ENCODE measurements around the gene MFSD6.

MFSD6 gene

GRCh38 chr2:190378880-190379237 lies 29.3 kb upstream of the MFSD6 start:
- peaks cover 2% of the 10 kb centered on the region for H3K4me1 ChIP-seq (ENCODE audit: insufficient read depth, low read length)
- H3K36me3 ChIP-seq (ENCODE audit: insufficient read depth, low read length) = no peaks in the 10 kb centered on the region
- no peaks in the 10 kb centered on the region for H3K9me3 ChIP-seq (ENCODE audit: low read length)
- H3K27me3 ChIP-seq (ENCODE audit: insufficient read depth, low read length) = no peaks in the 10 kb centered on the region
- no peak overlapping the region for H3K4me3 ChIP-seq (ENCODE audit: low read length)
- H2AFZ ChIP-seq (ENCODE audit: low read depth, low read length) = peak overlapping the region; percentile 12

- Histone ChIP-seq H2AFZ (ENCODE audit: low read depth, low read length) (peak overlapping the region; percentile 12), H3K9me3 (ENCODE audit: low read length) (no peaks in the 10 kb centered on the region), H3K4me3 (ENCODE audit: low read length) (no peak overlapping the region), H3K4me1 (ENCODE audit: insufficient read depth, low read length) (peaks cover 2% of the 10 kb centered on the region), H3K36me3 (ENCODE audit: insufficient read depth, low read length) (no peaks in the 10 kb centered on the region), H3K27me3 (ENCODE audit: insufficient read depth, low read length) (no peaks in the 10 kb centered on the region)
Measured at GRCh38 chr2:190379249-190379964, 28.7 kb upstream of the MFSD6 start.

GRCh38 chr2:190380962-190381412 lies 27.2 kb upstream of the MFSD6 start:
- peaks cover 2% of the 10 kb centered on the region for H3K4me1 ChIP-seq (ENCODE audit: insufficient read depth, low read length)
- H3K36me3 ChIP-seq (ENCODE audit: insufficient read depth, low read length) = no peaks in the 10 kb centered on the region

GRCh38 chr2:190382851-190383250 lies 25.3 kb upstream of the MFSD6 start:
- H2AFZ ChIP-seq (ENCODE audit: low read depth, low read length) = no peak overlapping the region
- H3K9me3 ChIP-seq (ENCODE audit: low read length) = no peaks in the 10 kb centered on the region
- peaks cover 2% of the 10 kb centered on the region for H3K4me1 ChIP-seq (ENCODE audit: insufficient read depth, low read length)

More at GRCh38 chr2:190380962-190381412, 27.2 kb upstream of the MFSD6 start:
- Histone ChIP-seq H3K9me3 (ENCODE audit: low read length) (no peaks in the 10 kb centered on the region), H2AFZ (ENCODE audit: low read depth, low read length) (no peak overlapping the region), H3K27me3 (ENCODE audit: insufficient read depth, low read length) (no peaks in the 10 kb centered on the region), H3K4me3 (ENCODE audit: low read length) (no peak overlapping the region)

GRCh38 chr2:190387422-190387821 lies 20.7 kb upstream of the MFSD6 start:
- no peaks in the 10 kb centered on the region for H3K4me1 ChIP-seq (ENCODE audit: insufficient read depth, low read length)
- H2AFZ ChIP-seq (ENCODE audit: low read depth, low read length) = no peak overlapping the region
- H3K4me3 ChIP-seq (ENCODE audit: low read length) = no peak overlapping the region
- no peaks in the 10 kb centered on the region for H3K9me3 ChIP-seq (ENCODE audit: low read length)
- no peaks in the 10 kb centered on the region for H3K36me3 ChIP-seq (ENCODE audit: insufficient read depth, low read length)
- H3K27me3 ChIP-seq (ENCODE audit: insufficient read depth, low read length) = no peaks in the 10 kb centered on the region

More at GRCh38 chr2:190382851-190383250, 25.3 kb upstream of the MFSD6 start:
- no peak overlapping the region for H3K4me3 ChIP-seq (ENCODE audit: low read length)
- H3K36me3 ChIP-seq (ENCODE audit: insufficient read depth, low read length) = no peaks in the 10 kb centered on the region
- H3K27me3 ChIP-seq (ENCODE audit: insufficient read depth, low read length) = no peaks in the 10 kb centered on the region

GRCh38 chr2:190396271-190396670 lies 11.9 kb upstream of the MFSD6 start:
- H3K27me3 ChIP-seq (ENCODE audit: insufficient read depth, low read length) = no peaks in the 10 kb centered on the region

GRCh38 chr2:190402986-190403603 lies 5.1 kb upstream of the MFSD6 start:
- Histone ChIP-seq H3K9me3 (ENCODE audit: low read length) (peaks cover 2% of the 10 kb centered on the region), H2AFZ (ENCODE audit: low read depth, low read length) (no peak overlapping the region), H3K36me3 (ENCODE audit: insufficient read depth, low read length) (no peaks in the 10 kb centered on the region), H3K4me1 (ENCODE audit: insufficient read depth, low read length) (peaks cover 8% of the 10 kb centered on the region), H3K4me3 (ENCODE audit: low read length) (no peak overlapping the region), H3K27me3 (ENCODE audit: insufficient read depth, low read length) (peaks cover 15% of the 10 kb centered on the region)

More at GRCh38 chr2:190396271-190396670, 11.9 kb upstream of the MFSD6 start:
- no peaks in the 10 kb centered on the region for H3K4me1 ChIP-seq (ENCODE audit: insufficient read depth, low read length)
- H3K9me3 ChIP-seq (ENCODE audit: low read length) = no peaks in the 10 kb centered on the region
- H3K36me3 ChIP-seq (ENCODE audit: insufficient read depth, low read length) = no peaks in the 10 kb centered on the region
- H2AFZ ChIP-seq (ENCODE audit: low read depth, low read length) = no peak overlapping the region
- H3K4me3 ChIP-seq (ENCODE audit: low read length) = no peak overlapping the region

GRCh38 chr2:190404487-190404886 lies 3.7 kb upstream of the MFSD6 start:
- peaks cover 23% of the 10 kb centered on the region for H3K27me3 ChIP-seq (ENCODE audit: insufficient read depth, low read length)
- H3K36me3 ChIP-seq (ENCODE audit: insufficient read depth, low read length) = no peaks in the 10 kb centered on the region
- peaks cover 2% of the 10 kb centered on the region for H3K9me3 ChIP-seq (ENCODE audit: low read length)
- no peak overlapping the region for H2AFZ ChIP-seq (ENCODE audit: low read depth, low read length)
- peaks cover 12% of the 10 kb centered on the region for H3K4me1 ChIP-seq (ENCODE audit: insufficient read depth, low read length)
- H3K4me3 ChIP-seq (ENCODE audit: low read length) = no peak overlapping the region

- Histone ChIP-seq H2AFZ (ENCODE audit: low read depth, low read length) (no peak overlapping the region), H3K4me1 (ENCODE audit: insufficient read depth, low read length) (peaks cover 12% of the 10 kb centered on the region), H3K4me3 (ENCODE audit: low read length) (no peak overlapping the region), H3K9me3 (ENCODE audit: low read length) (peaks cover 2% of the 10 kb centered on the region), H3K27me3 (ENCODE audit: insufficient read depth, low read length) (peaks cover 29% of the 10 kb centered on the region), H3K36me3 (ENCODE audit: insufficient read depth, low read length) (no peaks in the 10 kb centered on the region)
Measured at GRCh38 chr2:190405070-190405469, 3.1 kb upstream of the MFSD6 start.

GRCh38 chr2:190405995-190406394 lies 2.2 kb upstream of the MFSD6 start:
- no peaks in the 10 kb centered on the region for H3K36me3 ChIP-seq (ENCODE audit: insufficient read depth, low read length)
- peaks cover 31% of the 10 kb centered on the region for H3K27me3 ChIP-seq (ENCODE audit: insufficient read depth, low read length)
- H2AFZ ChIP-seq (ENCODE audit: low read depth, low read length) = no peak overlapping the region
- H3K4me3 ChIP-seq (ENCODE audit: low read length) = no peak overlapping the region
- H3K9me3 ChIP-seq (ENCODE audit: low read length) = peaks cover 2% of the 10 kb centered on the region
- H3K4me1 ChIP-seq (ENCODE audit: insufficient read depth, low read length) = peaks cover 12% of the 10 kb centered on the region

- no peak overlapping the region for H3K4me3 ChIP-seq (ENCODE audit: low read length)
- peaks cover 2% of the 10 kb centered on the region for H3K9me3 ChIP-seq (ENCODE audit: low read length)
- H2AFZ ChIP-seq (ENCODE audit: low read depth, low read length) = no peak overlapping the region
- H3K4me1 ChIP-seq (ENCODE audit: insufficient read depth, low read length) = peaks cover 12% of the 10 kb centered on the region
- H3K36me3 ChIP-seq (ENCODE audit: insufficient read depth, low read length) = no peaks in the 10 kb centered on the region
- H3K27me3 ChIP-seq (ENCODE audit: insufficient read depth, low read length) = peaks cover 34% of the 10 kb centered on the region
Measured at GRCh38 chr2:190406805-190407204, 1.4 kb upstream of the MFSD6 start.

GRCh38 chr2:190407246-190407661 lies 901 bp upstream of the MFSD6 start:
- H3K36me3 ChIP-seq (ENCODE audit: insufficient read depth, low read length) = no peaks in the 10 kb centered on the region
- H3K27me3 ChIP-seq (ENCODE audit: insufficient read depth, low read length) = peaks cover 37% of the 10 kb centered on the region
- peaks cover 2% of the 10 kb centered on the region for H3K9me3 ChIP-seq (ENCODE audit: low read length)
- H3K4me3 ChIP-seq (ENCODE audit: low read length) = peak overlapping the region; percentile 54
- peak overlapping the region; percentile 97 for H2AFZ ChIP-seq (ENCODE audit: low read depth, low read length)
- H3K4me1 ChIP-seq (ENCODE audit: insufficient read depth, low read length) = peaks cover 12% of the 10 kb centered on the region

GRCh38 chr2:190408538-190409271 lies 550 bp downstream of the MFSD6 start:
- Histone ChIP-seq H2AFZ (ENCODE audit: low read depth, low read length) (peak overlapping the region; percentile 80), H3K4me3 (ENCODE audit: low read length) (peak overlapping the region; percentile 54), H3K9me3 (ENCODE audit: low read length) (peaks cover 2% of the 10 kb centered on the region), H3K36me3 (ENCODE audit: insufficient read depth, low read length) (no peaks in the 10 kb centered on the region), H3K4me1 (ENCODE audit: insufficient read depth, low read length) (peaks cover 12% of the 10 kb centered on the region), H3K27me3 (ENCODE audit: insufficient read depth, low read length) (peaks cover 44% of the 10 kb centered on the region)
